ENCODE results near the gene OGT. TPM values are rescaled to one million over a fixed set of nuclear protein-coding genes. Genes with fewer than 3 reads are reported as not detected.

OGT gene
- total RNA-seq, 1 donor from 2014 or later, result 138 TPM

DNA sequence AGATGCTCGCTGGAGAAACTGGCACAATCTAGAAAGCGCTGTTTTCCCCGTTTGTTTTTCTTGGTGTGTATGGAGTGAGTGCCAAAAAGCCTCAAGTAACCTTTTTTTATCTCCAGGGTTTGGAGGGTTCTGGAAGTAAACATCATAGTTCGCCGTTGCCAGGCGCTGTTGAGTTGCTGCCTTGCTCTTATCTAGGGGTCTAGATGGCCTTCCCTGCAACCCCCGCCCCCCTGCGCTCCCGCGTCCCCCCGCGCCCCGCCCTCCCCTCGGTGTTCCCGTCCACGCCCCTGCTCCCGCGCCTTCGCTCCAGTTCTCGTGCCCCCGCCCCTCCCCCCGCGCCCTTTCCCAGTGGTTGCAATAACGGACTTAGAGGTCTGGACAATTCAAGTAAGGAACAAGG, 44.8 kb downstream of the OGT start:
- H3K4me3 Mint-ChIP-seq (ENCODE audit: unreplicated experiment), result no peak overlapping the region
- no peak for DNase-seq (ENCODE audit: low spot score)
- peaks cover 14% of the 10 kb centered on the region for H3K36me3 Mint-ChIP-seq (ENCODE audit: low read depth)
- no peaks in the 10 kb centered on the region for H3K27me3 Mint-ChIP-seq (ENCODE audit: low read depth)
- H3K9me3 Mint-ChIP-seq (ENCODE audit: low read depth), result no peaks in the 10 kb centered on the region
- H3K4me1 Mint-ChIP-seq (ENCODE audit: low read depth), result peaks cover 13% of the 10 kb centered on the region
- no peak for TF ChIP-seq CTCF (IDR thresholded peaks at IDR 0.05)
- H3K27ac Mint-ChIP-seq (ENCODE audit: unreplicated experiment), result no peak overlapping the region

DNA sequence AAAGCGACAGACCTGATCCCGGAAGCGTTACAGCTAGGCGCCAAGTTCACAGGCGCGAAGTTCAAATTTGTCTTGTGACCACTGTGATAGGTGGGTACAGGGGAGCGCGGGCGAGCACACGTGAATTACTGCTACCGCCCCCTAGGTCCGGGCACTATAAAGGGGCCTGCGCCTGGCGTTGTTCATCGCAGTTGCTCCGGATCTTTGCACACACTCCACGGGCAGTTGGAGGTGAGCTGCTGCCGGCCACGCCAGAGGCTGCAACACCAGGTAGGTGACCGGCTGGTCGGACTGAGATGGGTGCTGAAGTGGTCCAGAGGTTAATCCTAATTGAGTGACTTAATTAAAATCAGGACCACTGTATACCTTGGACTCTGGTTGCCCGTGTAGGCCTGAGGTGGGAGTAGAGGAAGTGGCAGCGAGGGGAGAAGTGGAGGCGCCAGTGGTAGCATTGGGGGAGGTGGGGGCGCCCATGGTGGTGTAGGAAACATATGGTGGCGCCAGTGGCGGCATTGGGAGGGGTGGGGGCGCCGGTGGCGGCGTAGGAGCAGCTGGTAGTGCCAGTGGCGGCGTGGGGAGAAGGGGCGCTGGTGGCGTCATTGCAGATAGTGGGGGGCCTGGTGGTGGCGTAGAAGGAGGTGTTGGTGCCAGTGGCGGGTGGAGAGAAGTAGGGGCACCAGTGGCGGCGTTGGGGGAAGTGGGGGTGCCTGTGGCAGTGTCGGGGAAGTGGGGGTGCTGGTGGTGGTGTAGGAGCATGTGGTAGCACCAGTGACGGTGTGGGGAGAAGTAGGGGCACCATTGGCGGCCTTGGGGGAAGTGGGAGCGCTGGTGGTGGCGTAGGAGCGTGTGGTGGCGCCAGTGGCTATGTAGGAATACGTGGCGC, 45.6 kb downstream of the OGT start, which contains the start of gene GCNA:
Gene GCNA, plus strand, starts transcription at position 185 of the 883 bp plus-strand sequence. CDS start 2,385 bp downstream, outside the sequence.
- Mint-ChIP-seq H3K4me1 (ENCODE audit: low read depth) (peaks cover 9% of the 10 kb centered on the region), H3K27me3 (ENCODE audit: low read depth) (no peaks in the 10 kb centered on the region), H3K4me3 (ENCODE audit: unreplicated experiment) (no peak within 1 kb of the TSS), H3K27ac (ENCODE audit: unreplicated experiment) (peak within 1 kb of the TSS; percentile 32), H3K36me3 (ENCODE audit: low read depth) (peaks cover 12% of the 10 kb centered on the region), H3K9me3 (ENCODE audit: low read depth) (no peaks in the 10 kb centered on the region)
- no peak for DNase-seq (ENCODE audit: low spot score)
- TF ChIP-seq CTCF (IDR thresholded peaks at IDR 0.05), result no peak

GRCh38 chrX:71579136-71579989, 46.5 kb downstream of the OGT start:
- Mint-ChIP-seq H3K4me3 (ENCODE audit: unreplicated experiment) (no peak overlapping the region), H3K27me3 (ENCODE audit: low read depth) (no peaks in the 10 kb centered on the region), H3K36me3 (ENCODE audit: low read depth) (peaks cover 12% of the 10 kb centered on the region), H3K4me1 (ENCODE audit: low read depth) (peaks cover under 1% of the 10 kb centered on the region), H3K9me3 (ENCODE audit: low read depth) (no peaks in the 10 kb centered on the region), H3K27ac (ENCODE audit: unreplicated experiment) (peak overlapping the region; percentile 61)
- TF ChIP-seq CTCF (IDR thresholded peaks at IDR 0.05), result no peak
- no peak for DNase-seq (ENCODE audit: low spot score)

- no peaks in the 10 kb centered on the region for H3K27me3 Mint-ChIP-seq (ENCODE audit: low read depth)
- peak overlapping the region; percentile 61 for H3K27ac Mint-ChIP-seq (ENCODE audit: unreplicated experiment)
- peaks cover 12% of the 10 kb centered on the region for H3K36me3 Mint-ChIP-seq (ENCODE audit: low read depth)
- H3K4me1 Mint-ChIP-seq (ENCODE audit: low read depth), result no peaks in the 10 kb centered on the region
- no peak for DNase-seq (ENCODE audit: low spot score)
- H3K9me3 Mint-ChIP-seq (ENCODE audit: low read depth), result no peaks in the 10 kb centered on the region
- TF ChIP-seq CTCF (IDR thresholded peaks at IDR 0.05), result no peak
- no peak overlapping the region for H3K4me3 Mint-ChIP-seq (ENCODE audit: unreplicated experiment)
Observed at GRCh38 chrX:71579990-71580380, 47.1 kb downstream of the OGT start.

GRCh38 chrX:71581210-71581609, 48.3 kb downstream of the OGT start:
- TF ChIP-seq CTCF (IDR thresholded peaks at IDR 0.05), result no peak
- Mint-ChIP-seq H3K36me3 (ENCODE audit: low read depth) (peaks cover 11% of the 10 kb centered on the region), H3K9me3 (ENCODE audit: low read depth) (peaks cover 5% of the 10 kb centered on the region), H3K4me1 (ENCODE audit: low read depth) (no peaks in the 10 kb centered on the region), H3K4me3 (ENCODE audit: unreplicated experiment) (no peak overlapping the region), H3K27ac (ENCODE audit: unreplicated experiment) (peak overlapping the region; percentile 2), H3K27me3 (ENCODE audit: low read depth) (no peaks in the 10 kb centered on the region)
- DNase-seq (ENCODE audit: low spot score), result no peak

Data from chondrocyte (in vitro differentiated cells).